GM12801 (cell line): ENCODE data around the gene TCF7L1.

Experiments
- CTCF ChIP-seq: IDR thresholded peaks from one replicate; pipeline ENCODE4 v1.5.1; 2011; ENCODE audit warnings: control low read depth; ENCODE audit not compliant: insufficient read length; ENCODE audit errors: extremely low read depth

The TCF7L1 gene

GRCh38 chr2:85340034-85340892 is 207.1 kb downstream of the TCF7L1 start:
- no peak for TF ChIP-seq CTCF

GRCh38 chr2:85341269-85342029 is 208.3 kb downstream of the TCF7L1 start:
- TF ChIP-seq CTCF, result no peak

- TF ChIP-seq CTCF, result no peak
These were observed 209.0 kb downstream of the TCF7L1 start for GRCh38 chr2:85342156-85342555.

GRCh38 chr2:85344356-85344954 is 211.3 kb downstream of the TCF7L1 start:
- no peak for TF ChIP-seq CTCF

DNA sequence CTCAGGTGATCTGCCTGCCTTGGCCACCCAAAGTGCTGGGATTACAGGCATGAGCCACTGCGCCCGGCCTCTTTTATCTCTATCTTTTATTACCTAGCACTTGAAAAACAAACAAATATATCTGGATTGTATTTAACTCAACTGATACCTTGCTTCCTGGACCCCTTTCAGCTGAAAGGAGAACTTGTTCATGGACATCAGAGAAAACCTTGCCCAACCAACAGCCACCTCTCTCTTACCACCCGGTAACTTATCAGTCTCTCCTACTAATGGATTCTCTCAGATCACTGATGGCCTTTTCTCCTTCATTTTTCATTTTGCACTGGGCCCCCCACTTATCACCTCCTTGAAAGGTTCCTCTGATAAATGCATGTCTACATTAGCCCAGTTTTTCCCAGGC is 214.4 kb downstream of the TCF7L1 start:
- TF ChIP-seq CTCF, result no peak

DNA sequence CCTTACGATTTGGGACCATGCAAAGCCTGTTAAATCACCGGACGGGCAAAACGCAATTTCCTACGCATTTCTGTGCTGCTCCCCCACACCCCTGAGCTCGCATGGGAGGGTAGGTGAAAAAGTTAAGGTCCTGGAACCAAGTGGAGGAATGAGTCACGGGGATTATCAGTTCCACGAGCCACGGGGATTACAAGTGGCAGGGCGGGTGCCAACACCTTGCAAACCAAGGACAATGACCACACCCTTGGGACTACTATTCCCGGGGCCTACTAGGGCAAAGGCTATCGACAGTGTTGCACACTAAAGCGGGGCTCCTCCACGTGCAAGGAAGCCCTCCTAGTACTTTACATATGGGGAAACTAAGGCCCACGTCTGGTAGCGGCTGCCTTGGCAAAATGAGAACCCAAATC is 220.7 kb downstream of the TCF7L1 start:
- TF ChIP-seq CTCF, result no peak

DNA sequence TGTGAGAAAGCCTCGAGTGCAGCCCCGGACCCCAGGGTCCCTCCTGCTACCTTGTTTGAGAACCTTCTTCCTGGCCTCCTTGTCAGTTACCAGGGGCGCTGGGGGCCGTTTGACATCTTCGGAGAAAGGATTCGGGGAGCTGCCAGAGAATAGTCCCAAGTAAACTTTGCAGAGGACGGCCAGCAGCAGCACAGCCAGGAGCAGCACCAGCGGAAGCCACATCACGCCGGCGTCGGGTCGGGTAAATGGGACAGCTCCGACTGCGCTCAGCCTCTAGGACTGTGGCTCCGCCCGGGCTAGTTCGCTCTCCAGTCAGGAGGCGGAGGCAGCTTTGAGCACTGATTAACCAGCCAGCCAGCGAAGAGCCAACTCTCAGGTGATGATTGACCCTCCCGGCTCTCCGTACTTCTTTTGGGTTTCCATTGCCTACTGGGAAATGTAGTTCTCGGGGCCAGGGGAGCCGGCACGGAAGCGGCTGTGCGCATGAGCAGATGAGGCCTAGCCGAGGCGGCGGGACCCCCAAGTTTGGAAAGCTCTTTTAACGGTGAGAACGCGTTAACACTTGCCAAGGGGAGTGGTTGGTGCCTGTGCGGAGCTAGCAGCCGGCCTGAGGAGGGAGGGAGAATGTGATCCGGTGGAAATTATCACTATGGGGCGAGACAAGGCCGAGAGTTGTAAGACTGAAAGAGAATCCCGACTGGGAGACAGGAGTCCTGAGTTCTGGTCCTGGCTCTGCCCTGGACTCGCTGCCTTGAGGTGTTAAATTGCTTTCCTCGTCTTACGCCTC is 221.3 kb downstream of the TCF7L1 start, which contains the start of the genes ELMOD3 and RETSAT:
Gene ELMOD3 (plus strand): TSS at position 484 of the 787 bp plus-strand sequence. CDS start 2,430 bp downstream, outside the sequence.
Gene RETSAT (minus strand): TSS at position 243 of the 787 bp plus-strand sequence. CDS start 21 bp downstream, at position 222.
- no peak for TF ChIP-seq CTCF
